HG03060 (cell line): Measurements from ENCODE around the gene NMRK2.
"Not testable (repeated sequence)": the region's sequence is repeated elsewhere in the genome, so short reads cannot be mapped to it uniquely, and the experiment has no call there.

Experiments used
- ATAC-seq: cut with Tn5 transposase; IDR thresholded peaks from one replicate; pipeline ENCODE4 v1.9.1; 2021; ENCODE audit warnings: low read depth, moderate number of reproducible peaks; ENCODE audit not compliant: unreplicated experiment

NMRK2 gene

GRCh38 chr19:3936506-3937442 is 3.9 kb downstream of the NMRK2 start:
- ATAC-seq, result no peak

DNA sequence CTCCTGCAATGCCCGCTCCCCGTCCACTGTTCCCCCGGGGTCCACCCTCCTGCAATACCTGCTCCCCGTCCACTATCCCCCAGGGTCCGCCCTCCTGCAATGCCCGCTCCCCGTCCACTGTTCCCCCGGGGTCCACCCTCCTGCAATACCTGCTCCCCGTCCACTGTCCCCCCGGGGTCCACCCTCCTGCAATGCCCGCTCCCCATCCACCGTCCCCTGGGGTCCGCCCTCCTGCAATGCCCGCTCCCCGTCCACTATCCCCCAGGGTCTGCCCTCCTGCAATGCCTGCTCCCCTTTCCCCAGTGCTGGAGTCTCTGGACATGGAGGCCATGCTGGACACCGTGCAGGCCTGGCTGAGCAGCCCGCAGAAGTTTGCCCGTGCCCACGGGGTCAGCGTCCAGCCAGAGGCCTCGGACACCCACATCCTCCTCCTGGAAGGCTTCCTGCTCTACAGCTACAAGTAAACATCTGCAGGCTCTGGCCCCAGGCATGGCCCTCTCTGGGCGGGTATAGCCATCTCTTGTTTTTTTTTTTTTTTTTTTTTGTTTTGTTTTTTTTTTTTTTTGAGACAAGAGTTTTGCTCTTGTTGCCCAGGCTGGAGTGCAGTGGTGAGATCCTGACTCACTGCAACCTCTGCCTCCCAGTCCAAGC is 5.6 kb downstream of the NMRK2 start:
- ATAC-seq, result not testable (repeated sequence)

DNA sequence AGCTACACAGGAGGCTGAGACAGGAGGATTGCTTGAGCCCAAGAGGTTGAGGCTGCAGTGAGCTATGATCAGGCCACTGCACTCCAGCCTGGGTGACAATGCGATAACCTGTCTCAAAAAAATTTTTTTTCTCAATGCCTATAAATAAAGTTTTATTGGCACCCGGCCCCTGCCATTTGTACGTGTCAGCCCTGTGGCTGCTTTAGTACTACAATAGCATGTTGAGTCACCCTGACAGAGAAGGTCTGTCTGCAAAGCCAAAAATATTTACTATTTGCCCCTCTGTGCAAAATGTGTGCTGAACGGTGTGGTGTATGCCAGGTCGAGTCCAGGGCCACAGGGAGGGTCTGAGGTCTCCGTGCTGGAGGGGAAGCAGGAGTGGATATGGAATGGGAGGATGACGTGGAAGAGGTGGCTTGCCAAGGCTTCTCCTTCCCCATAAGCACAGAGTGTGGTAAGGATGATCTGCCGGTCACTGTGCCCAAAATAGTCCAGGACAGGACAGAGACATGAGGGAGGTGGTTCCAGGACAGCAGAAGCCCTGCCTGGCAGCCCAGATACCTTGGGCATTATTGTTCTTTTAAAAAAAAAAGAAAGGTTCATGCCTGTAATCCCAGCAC is 10.0 kb downstream of the NMRK2 start:
- ATAC-seq, result no peak

DNA sequence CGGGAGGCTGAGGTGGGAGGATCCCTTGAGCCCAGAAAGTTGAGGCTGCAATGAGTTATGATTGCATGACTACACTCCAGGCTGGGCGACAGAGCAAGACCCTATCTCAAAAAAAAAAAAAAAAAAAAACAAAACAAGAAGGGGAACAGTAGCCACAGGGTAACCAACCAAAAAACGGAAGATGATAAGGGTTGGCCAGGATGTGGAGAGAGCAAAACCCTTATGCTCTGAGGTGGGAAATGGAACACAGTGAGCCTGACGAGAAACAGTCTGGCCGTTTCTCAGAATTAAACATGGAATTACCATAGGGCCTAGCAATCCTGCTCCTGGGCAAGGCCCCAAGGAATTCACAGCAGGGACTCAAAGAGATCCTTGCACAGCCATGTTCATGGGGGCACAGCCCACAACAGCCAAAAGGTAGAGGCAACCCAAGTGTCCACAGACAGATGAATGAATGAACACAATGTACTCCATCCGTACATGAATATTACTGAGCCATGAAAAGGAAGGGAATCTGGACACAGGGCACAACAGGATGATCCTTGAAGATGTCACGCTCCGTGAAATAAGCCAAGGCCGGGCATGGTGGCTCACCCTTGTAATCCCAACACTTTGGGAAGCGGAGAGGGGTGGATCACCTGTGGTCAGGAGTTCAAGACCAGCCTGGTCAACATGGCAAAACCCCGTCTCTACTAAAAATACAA is 11.3 kb downstream of the NMRK2 start:
- no peak for ATAC-seq

DNA sequence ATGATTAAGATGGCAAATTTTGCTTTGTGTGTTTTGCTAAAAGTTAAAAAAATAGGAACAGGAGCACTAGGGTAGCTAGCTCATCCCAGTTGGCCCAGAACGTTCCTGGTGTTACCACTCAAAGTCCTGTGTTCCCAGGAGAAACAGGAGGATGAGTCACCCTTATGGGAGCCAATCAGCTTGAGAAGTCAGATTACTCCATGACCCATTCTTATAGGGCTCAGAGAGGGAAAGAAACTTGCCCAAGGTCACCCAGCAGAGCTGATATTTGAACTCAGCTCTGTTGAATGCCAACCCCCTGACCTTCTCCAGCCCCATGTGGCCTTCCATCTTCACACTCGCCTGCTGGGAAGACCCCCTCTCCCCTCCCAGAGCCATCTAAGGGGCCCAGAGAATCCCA is 13.0 kb downstream of the NMRK2 start:
- ATAC-seq, result no peak

GRCh38 chr19:3947316-3947933 is 14.6 kb downstream of the NMRK2 start:
- ATAC-seq, result not testable (repeated sequence)

- ATAC-seq, result no peak
Measured at GRCh38 chr19:3949294-3949693, 16.4 kb downstream of the NMRK2 start.

GRCh38 chr19:3949997-3950859 is 17.4 kb downstream of the NMRK2 start:
- ATAC-seq, result no peak

- ATAC-seq, result no peak
Measured at GRCh38 chr19:3950871-3951861, 18.3 kb downstream of the NMRK2 start.

DNA sequence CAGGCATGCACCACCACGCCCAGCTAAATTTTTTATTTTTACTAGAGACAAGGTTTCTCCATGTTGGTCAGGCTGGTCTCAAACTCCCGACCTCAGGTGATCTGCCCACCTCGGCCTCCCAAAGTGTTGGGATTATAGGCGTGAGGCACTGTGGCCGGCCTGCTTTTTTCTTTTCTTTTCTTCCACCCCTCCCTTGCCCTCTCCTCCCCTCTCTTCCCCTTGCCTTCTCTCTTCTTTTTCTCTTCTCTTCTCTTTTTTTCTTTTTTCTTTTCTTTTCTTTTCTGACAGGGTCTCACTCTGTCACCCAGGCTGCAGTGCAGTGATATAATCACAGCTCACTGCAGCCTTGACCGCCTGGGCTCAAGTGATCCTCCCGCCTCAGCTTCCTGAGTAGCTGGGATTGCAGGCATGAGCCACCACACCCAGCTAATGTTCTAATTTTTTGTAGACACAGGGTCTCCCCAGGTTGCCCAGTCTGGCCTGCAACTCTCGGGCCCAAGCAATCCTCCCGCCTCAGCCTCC is 19.9 kb downstream of the NMRK2 start:
- not testable (repeated sequence) for ATAC-seq

DNA sequence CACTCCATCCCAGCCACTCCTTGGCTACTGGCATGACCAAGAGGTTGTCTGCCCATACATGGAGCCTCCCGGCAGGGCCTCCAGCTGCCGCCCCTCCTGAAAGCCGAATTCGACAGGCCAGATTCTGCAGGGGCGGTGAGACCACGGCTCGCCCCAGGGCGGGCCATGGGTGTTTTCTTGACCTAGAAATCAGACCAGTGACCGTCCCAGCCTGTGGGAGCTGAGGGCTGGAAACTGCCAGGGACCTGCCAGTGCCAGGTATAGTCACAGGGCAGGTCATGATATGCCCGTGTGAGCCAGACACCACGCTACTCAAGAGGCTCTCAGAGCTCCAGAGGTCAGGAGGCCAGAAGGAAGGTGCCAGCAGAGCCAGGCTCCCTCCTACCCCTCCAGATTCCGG is 21.2 kb downstream of the NMRK2 start:
- ATAC-seq, result no peak

GRCh38 chr19:3955276-3955675 is 22.4 kb downstream of the NMRK2 start:
- not testable (repeated sequence) for ATAC-seq

- ATAC-seq, result no peak
Measured at GRCh38 chr19:3955688-3956087, 22.8 kb downstream of the NMRK2 start.

GRCh38 chr19:3958836-3959765 is 26.2 kb downstream of the NMRK2 start:
- ATAC-seq, result no peak

DNA sequence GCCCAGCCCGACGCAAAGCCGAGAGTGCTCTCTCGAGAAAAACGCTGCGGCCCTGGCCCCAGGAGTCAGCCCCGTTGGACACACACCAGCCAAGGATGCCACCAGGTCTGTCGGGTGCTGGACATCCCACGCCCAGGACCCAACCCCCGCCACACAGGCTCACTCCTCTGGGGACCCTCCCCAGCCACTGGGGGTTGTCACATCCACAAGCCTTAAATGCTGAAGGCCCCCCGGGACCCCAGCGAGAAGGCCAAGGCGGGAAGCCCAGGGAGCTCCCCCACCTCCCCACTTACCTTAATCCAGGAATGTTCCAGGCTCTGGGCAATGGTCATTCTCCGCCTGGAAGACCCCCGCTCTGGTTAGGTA is 26.9 kb downstream of the NMRK2 start:
- ATAC-seq, result no peak

DNA sequence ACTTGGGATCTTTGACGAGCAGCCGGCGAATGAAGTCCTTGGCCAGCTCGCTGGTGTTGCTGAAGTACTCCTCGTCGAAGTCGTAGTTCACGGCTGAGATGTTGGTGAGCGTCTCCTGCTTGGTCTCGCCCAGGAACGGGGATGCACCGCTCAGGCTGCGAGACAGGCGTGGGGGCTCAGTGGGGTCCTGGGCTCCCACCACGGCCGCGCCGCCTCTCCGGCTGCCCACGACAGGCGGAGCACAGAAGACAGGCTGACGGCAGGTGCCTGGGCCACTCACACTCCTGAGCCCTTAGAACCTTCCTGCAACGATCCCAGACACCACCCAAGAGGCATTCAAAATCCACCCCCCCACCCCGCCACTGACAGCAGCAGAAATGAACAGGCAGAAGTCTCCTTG is 28.1 kb downstream of the NMRK2 start:
- no peak for ATAC-seq
